Psoas muscle (tissue), 8 donors: ENCODE results near the gene SKIDA1. TPM values are rescaled to one million over a fixed set of nuclear protein-coding genes. Genes with fewer than 3 reads are reported as not detected.

Experiments used
- ATAC-seq, 4 donors: fragments of 200-7000 bp; cut with Tn5 transposase; one replicate each; pipeline ENCODE4 v1.9.1; 2020; ENCODE audit warnings: moderate library complexity in 3 of 4, mild to moderate bottlenecking in 2 of 4
- DNase-seq, 2 donors: peaks; one replicate each; pipeline ENCODE4 v3.0.0-alpha.2; 2020
- H3K27ac ChIP-seq: fragments of 200-600 bp; one replicate; pipeline ENCODE4 v1.8.0; 2022
- H3K27me3 ChIP-seq, 3 donors: fragments of 200-600 bp in 1 of 3; one replicate each; pipeline versions ENCODE4 v1.6.1 to v1.8.0; 2013 to 2022; ENCODE audit warnings: low read length in 2 of 3, mild to moderate bottlenecking in 2 of 3, moderate library complexity in 1 of 3; ENCODE audit not compliant: insufficient read depth in 3 of 3
- H3K36me3 ChIP-seq, 2 donors: fragments of 200-600 bp in 1 of 2; one replicate each; pipeline versions ENCODE4 v1.6.1 to v1.8.0; 2013 to 2022; ENCODE audit warnings: low read depth in 1 of 2, mild to moderate bottlenecking in 1 of 2, moderate library complexity in 1 of 2; ENCODE audit not compliant: insufficient read depth in 1 of 2
- H3K4me1 ChIP-seq: fragments of 200-600 bp; one replicate; pipeline ENCODE4 v1.8.0; 2022
- H3K4me3 ChIP-seq: fragments of 200-600 bp; one replicate; pipeline ENCODE4 v1.8.0; 2022; ENCODE audit warnings: mild to moderate bottlenecking
- H3K9me3 ChIP-seq: fragments of 200-600 bp; one replicate; pipeline ENCODE4 v1.8.0; 2022
- WGBS, 3 donors: extraction: QIAGEN DNeasy Blood & Tissue Kit; methylation state at CpG; one replicate each; pipeline versions ENCODE4 v1.1.6 to v1.1.7; 2013; 5-methylcytosine and 5-hydroxymethylcytosine counted together
- intact Hi-C, 2 donors: fragments of 100-400 bp; cut with DNase I; formaldehyde crosslinking; loops; one replicate each; pipeline versions ENCODE4 v1.11.0 to v1.14.2; 2022
- polyA plus RNA-seq, 3 donors: library from polyadenylated mRNA; stranded (reverse); fragments of 200-250 nt; gene quantifications; one replicate each; pipeline ENCODE4 v1.2.3, GENCODE V29; 2013
- total RNA-seq, 4 donors: library from RNA; stranded (reverse); fragmentation: NEBNext Ultra II Directional in 2 of 4; extraction: Animal tissue kit (Norgen Biotek cat#: 25700) in 2 of 4; gene quantifications; one replicate each; pipeline versions ENCODE4 v1.2.1 to v1.2.4, GENCODE V29; 2021 to 2023
- TF ChIP-seq, protein P1 (sequence below): fragments of 200-600 bp; IDR thresholded peaks from one replicate; pipeline ENCODE4 v1.8.0; 2022; ENCODE audit warnings: antibody characterized with exemption
- donor health status: healthy with polysubstance abuse.
- donor health status: DM: no; HTN: no; CAD: no; lungs with moderate emphysema.
- donor health status: Bipolar disorder and iron deficiency.
- donor health status: healthy.
- donor health status: DM: yes; HTN: yes; CAD: no.
- donor health status: DM: no; HTN: no; CAD: no.
- donor health status: DM: no; HTN: no; CAD: no.
- donor health status: DM: yes; HTN: yes; CAD: no.

The SKIDA1 gene
- total and polyA plus RNA-seq, 7 donors, result 0.04 to 0.79 (median 0.21) TPM

DNA sequence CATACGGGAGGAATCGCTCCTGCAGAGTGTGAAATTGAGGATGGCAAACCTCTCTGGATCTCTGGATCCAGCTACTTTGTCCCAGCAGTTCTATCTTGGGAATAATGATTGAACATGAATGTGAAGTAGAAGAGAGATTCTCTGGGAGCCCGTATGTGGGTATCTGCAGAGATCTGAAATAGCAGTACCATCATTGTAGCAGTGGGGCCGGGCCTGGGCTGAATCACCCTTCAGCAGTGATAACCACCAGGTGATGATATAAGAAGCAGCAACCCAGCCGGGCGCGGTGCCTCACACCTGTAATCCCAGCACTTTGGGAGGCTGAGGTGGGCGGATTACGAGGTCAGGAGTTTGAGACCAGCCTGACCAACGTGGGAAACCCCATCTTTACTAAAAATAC is 51.9 kb downstream of the SKIDA1 start:
- Histone ChIP-seq H3K27me3 (peaks cover 0 to 4% (median 0%) of the 10 kb centered on the region in 3 donors), H3K9me3 (no peaks in the 10 kb centered on the region), H3K4me1 (no peaks in the 10 kb centered on the region), H3K36me3 (no peaks in the 10 kb centered on the region), H3K4me3 (no peak overlapping the region), H3K27ac (no peak overlapping the region)
- 77 to 87% (median 78%) methylated on average over 10 of the region's 10 CpGs for WGBS, 3 donors
- intact Hi-C loops, result no loop called here
- ATAC-seq (no peak), DNase-seq (no peak)
- TF ChIP-seq, protein P1, sequence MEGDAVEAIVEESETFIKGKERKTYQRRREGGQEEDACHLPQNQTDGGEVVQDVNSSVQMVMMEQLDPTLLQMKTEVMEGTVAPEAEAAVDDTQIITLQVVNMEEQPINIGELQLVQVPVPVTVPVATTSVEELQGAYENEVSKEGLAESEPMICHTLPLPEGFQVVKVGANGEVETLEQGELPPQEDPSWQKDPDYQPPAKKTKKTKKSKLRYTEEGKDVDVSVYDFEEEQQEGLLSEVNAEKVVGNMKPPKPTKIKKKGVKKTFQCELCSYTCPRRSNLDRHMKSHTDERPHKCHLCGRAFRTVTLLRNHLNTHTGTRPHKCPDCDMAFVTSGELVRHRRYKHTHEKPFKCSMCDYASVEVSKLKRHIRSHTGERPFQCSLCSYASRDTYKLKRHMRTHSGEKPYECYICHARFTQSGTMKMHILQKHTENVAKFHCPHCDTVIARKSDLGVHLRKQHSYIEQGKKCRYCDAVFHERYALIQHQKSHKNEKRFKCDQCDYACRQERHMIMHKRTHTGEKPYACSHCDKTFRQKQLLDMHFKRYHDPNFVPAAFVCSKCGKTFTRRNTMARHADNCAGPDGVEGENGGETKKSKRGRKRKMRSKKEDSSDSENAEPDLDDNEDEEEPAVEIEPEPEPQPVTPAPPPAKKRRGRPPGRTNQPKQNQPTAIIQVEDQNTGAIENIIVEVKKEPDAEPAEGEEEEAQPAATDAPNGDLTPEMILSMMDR, result no peak

DNA sequence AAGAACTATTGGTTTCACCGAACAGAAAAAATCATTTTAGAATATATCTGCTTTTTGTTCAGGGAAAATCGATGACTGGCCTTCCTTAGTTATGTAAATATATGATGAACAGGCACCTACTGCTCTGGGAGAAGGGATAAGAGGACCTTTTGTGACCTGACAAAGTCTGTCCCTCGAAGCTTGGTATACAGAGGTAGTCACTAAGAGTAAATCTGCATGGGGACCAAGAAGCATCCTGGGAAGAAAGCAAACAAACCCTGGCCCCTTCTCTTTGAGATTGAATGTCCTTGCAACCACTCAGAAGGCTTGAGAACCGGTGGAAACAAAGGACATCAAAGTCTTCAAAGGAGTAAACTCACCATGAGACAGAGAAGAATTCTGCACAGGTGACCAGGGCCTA is 52.3 kb downstream of the SKIDA1 start:
- Histone ChIP-seq H3K4me3 (no peak overlapping the region), H3K27me3 (peaks cover 0 to 4% (median 0%) of the 10 kb centered on the region in 3 donors), H3K9me3 (no peaks in the 10 kb centered on the region), H3K36me3 (no peaks in the 10 kb centered on the region), H3K4me1 (no peaks in the 10 kb centered on the region), H3K27ac (no peak overlapping the region)
- ATAC-seq, result no peak
- TF ChIP-seq, protein P1, result no peak
- 46 to 52% (median 46%) methylated on average over 4 of the region's 4 CpGs for WGBS, 3 donors
- DNase-seq, result no peak
- intact Hi-C loops, result no loop called here

DNA sequence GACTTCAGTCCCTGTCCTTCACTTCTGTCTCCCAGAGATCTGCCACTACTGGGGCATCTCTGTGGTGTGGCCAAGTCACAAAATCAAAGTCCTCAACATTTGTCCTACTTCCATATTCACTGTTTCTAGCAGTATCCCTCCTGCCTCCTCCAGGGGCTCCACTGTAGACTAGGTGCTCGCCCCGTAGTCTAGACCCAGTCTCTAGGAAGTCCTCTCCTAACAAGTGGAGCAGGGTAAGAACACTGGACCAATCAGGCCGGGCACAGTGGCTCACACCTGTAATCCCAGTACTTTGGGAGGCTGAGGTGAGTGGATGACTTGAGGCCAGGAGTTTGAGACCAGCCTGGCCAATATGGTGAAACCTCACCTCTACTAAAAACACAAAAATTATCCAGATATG is 57.4 kb downstream of the SKIDA1 start:
- no peaks in the 10 kb centered on the region for H3K9me3 ChIP-seq
- ATAC-seq (no peak), DNase-seq (no peak)
- H3K4me1 ChIP-seq, result no peaks in the 10 kb centered on the region
- H3K36me3 ChIP-seq, result no peaks in the 10 kb centered on the region
- WGBS, 3 donors, result 90 to 94% (median 93%) methylated on average over 3 of the region's 3 CpGs
- TF ChIP-seq, protein P1, result no peak
- peaks cover 0 to 4% (median 0%) of the 10 kb centered on the region in 3 donors for H3K27me3 ChIP-seq
- no peak overlapping the region for H3K4me3 ChIP-seq
- intact Hi-C loops, result no loop called here
- H3K27ac ChIP-seq, result no peak overlapping the region

DNA sequence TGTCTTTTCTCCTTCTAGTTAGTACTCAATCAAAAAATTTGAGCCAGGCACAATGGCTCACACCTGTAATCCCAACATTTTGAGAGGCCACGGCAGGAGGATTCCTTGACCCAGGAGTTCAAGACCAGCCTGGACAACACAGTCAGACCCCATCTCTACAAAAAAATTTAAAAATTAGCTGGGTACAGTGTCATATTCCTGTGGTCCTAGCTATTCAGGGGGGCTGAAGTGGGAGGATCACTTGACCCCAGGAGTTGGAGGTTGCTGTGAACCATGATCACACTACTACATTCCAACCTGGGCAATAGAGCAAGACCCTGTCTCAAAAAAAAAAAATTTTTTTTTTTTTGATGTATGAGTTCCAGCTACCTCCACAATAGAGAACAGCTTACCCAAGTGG is 57.8 kb downstream of the SKIDA1 start:
- H3K27ac ChIP-seq, result no peak overlapping the region
- intact Hi-C loops, result no loop called here
- no peak for ATAC-seq
- H3K36me3 ChIP-seq, result no peaks in the 10 kb centered on the region
- no peaks in the 10 kb centered on the region for H3K9me3 ChIP-seq
- no peaks in the 10 kb centered on the region for H3K4me1 ChIP-seq
- TF ChIP-seq, protein P1, result no peak
- no peak overlapping the region for H3K4me3 ChIP-seq
- 92 to 96% (median 92%) methylated on average over 1 of the region's 1 CpG for WGBS, 3 donors
- no peak for DNase-seq
- H3K27me3 ChIP-seq, result peaks cover 0 to 4% (median 0%) of the 10 kb centered on the region in 3 donors

DNA sequence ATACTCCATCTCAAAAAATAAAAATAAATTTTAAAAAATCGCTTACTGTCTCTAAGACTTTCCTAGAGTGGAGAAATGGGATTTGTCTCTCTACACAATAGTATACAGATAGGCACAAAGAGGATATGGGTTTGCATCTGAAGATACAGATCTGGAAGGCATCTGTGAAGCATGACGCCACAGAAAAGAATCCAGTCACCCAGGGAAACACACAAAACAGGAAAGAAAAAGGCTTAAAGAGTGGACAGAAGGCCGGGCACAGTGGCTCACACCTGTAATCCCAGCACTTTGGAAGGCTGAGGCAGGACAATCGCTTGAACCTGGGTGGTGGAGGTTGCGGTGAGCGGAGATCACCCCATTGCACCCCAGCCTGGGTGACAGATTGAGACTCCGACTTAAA is 61.3 kb downstream of the SKIDA1 start:
- Histone ChIP-seq H3K27me3 (no peaks in the 10 kb centered on the region), H3K4me3 (no peak overlapping the region), H3K4me1 (no peaks in the 10 kb centered on the region), H3K36me3 (no peaks in the 10 kb centered on the region), H3K27ac (no peak overlapping the region), H3K9me3 (no peaks in the 10 kb centered on the region)
- DNase-seq (no peak), ATAC-seq (no peak)
- intact Hi-C loops, result no loop called here
- 89 to 93% (median 92%) methylated on average over 7 of the region's 7 CpGs for WGBS, 3 donors
- TF ChIP-seq, protein P1, result no peak
